SK-N-SH treated with all-trans-retinoic acid at 6 μM for 48 hours (cell line): Measurements from ENCODE around the gene GLIPR2.

Experiments used
- ATAC-seq: fragments of 200-7000 bp; cut with Tn5 transposase; 3 replicates; pipeline ENCODE4 v1.9.1; 2020; ENCODE audit warnings: mild to moderate bottlenecking, moderate library complexity
- ARNTL ChIP-seq: fragments of 450-650 bp; formaldehyde crosslinking; IDR thresholded peaks from 2 replicates; pipeline ENCODE4 v1.5.0; 2020; ENCODE audit warnings: low read depth, mild to moderate bottlenecking, moderate library complexity, borderline replicate concordance
- BACH2 ChIP-seq: fragments of 250-450 bp; sonication (Bioruptor Pico); IDR thresholded peaks from 2 replicates; pipeline ENCODE4 v1.9.0; 2021; ENCODE audit warnings: mild to moderate bottlenecking, borderline replicate concordance
- CSDC2 ChIP-seq: fragments of 250-450 bp; sonication (Bioruptor Pico); IDR thresholded peaks from 2 replicates; pipeline ENCODE4 v1.5.0; 2020; ENCODE audit warnings: mild to moderate bottlenecking, moderate library complexity
- ESRRG ChIP-seq: fragments of 250-450 bp; sonication (Bioruptor Pico); IDR thresholded peaks from 2 replicates; pipeline ENCODE4 v1.6.1; 2021; ENCODE audit warnings: mild to moderate bottlenecking
- GLIS3 ChIP-seq: fragments of 250-450 bp; sonication (Bioruptor Pico); IDR thresholded peaks from 2 replicates; pipeline ENCODE4 v1.5.0; 2020; ENCODE audit warnings: mild to moderate bottlenecking, moderate library complexity
- ISL1 ChIP-seq: fragments of 250-450 bp; sonication (Bioruptor Pico); IDR thresholded peaks from 2 replicates; pipeline ENCODE4 v2.1.2; 2022; ENCODE audit warnings: mild to moderate bottlenecking, moderate library complexity
- OSR1 ChIP-seq: fragments of 250-450 bp; sonication (Bioruptor Pico); IDR thresholded peaks from 2 replicates; pipeline ENCODE4 v1.8.0; 2022; ENCODE audit warnings: moderate library complexity, mild to moderate bottlenecking, inconsistent platforms
- PPARA ChIP-seq: fragments of 250-450 bp; sonication (Bioruptor Pico); IDR thresholded peaks from 2 replicates; pipeline ENCODE4 v1.5.0; 2020; ENCODE audit warnings: mild to moderate bottlenecking, borderline replicate concordance
- RARB ChIP-seq: fragments of 250-450 bp; sonication (Bioruptor Pico); IDR thresholded peaks from 2 replicates; pipeline ENCODE4 v1.8.0; 2021; ENCODE audit warnings: mild to moderate bottlenecking, moderate library complexity
- SNAI2 ChIP-seq: fragments of 250-450 bp; sonication (Bioruptor Pico); IDR thresholded peaks from 2 replicates; pipeline ENCODE4 v1.5.0; 2020; ENCODE audit warnings: mild to moderate bottlenecking, moderate library complexity
- TCF4 ChIP-seq: fragments of 250-450 bp; sonication (Bioruptor Pico); IDR thresholded peaks from 2 replicates; pipeline ENCODE4 v1.8.0; 2021; ENCODE audit warnings: mild to moderate bottlenecking, moderate library complexity, borderline replicate concordance
- TOX ChIP-seq: fragments of 250-450 bp; sonication (Bioruptor Pico); IDR thresholded peaks from 2 replicates; pipeline ENCODE4 v1.8.0; 2021; ENCODE audit warnings: mild to moderate bottlenecking, moderate library complexity, borderline replicate concordance
- ZC3H10 ChIP-seq: fragments of 250-450 bp; sonication (Bioruptor Pico); IDR thresholded peaks from 2 replicates; pipeline ENCODE4 v1.5.1; 2021; ENCODE audit warnings: mild to moderate bottlenecking, moderate library complexity
- ZFP3 ChIP-seq: fragments of 250-450 bp; sonication (Bioruptor Pico); IDR thresholded peaks from 2 replicates; pipeline ENCODE4 v1.5.0; 2020; ENCODE audit warnings: mild to moderate bottlenecking, moderate library complexity
- ZFP30 ChIP-seq: fragments of 450-650 bp; formaldehyde crosslinking; IDR thresholded peaks from 2 replicates; pipeline ENCODE4 v1.5.0; 2022; ENCODE audit warnings: mild to moderate bottlenecking, moderate library complexity
- ZNF565 ChIP-seq: fragments of 450-650 bp; formaldehyde crosslinking; conservative IDR thresholded peaks from 2 replicates; pipeline ENCODE4 v1.5.0; 2020; ENCODE audit warnings: low read depth, mild to moderate bottlenecking, moderate library complexity
- ZNF70 ChIP-seq: fragments of 450-650 bp; formaldehyde crosslinking; IDR thresholded peaks from 2 replicates; pipeline ENCODE4 v1.5.0; 2020; ENCODE audit warnings: mild to moderate bottlenecking, moderate library complexity
- ZNF8 ChIP-seq: fragments of 450-650 bp; formaldehyde crosslinking; IDR thresholded peaks from 2 replicates; pipeline ENCODE4 v1.5.0; 2020; ENCODE audit warnings: mild to moderate bottlenecking, moderate library complexity
- TF ChIP-seq, protein P1 (sequence below): fragments of 250-450 bp; sonication (Bioruptor Pico); IDR thresholded peaks from 2 replicates; pipeline ENCODE4 v1.5.1; 2020; ENCODE audit warnings: low read depth, mild to moderate bottlenecking, moderate library complexity
- TF ChIP-seq, protein P2 (sequence below): fragments of 250-450 bp; sonication (Bioruptor Pico); IDR thresholded peaks from 2 replicates; pipeline ENCODE4 v1.5.1; 2021; ENCODE audit warnings: mild to moderate bottlenecking, moderate library complexity
- TF ChIP-seq, protein P3 (sequence below): fragments of 250-450 bp; sonication (Bioruptor Pico); IDR thresholded peaks from 2 replicates; pipeline ENCODE4 v1.8.0; 2020; ENCODE audit warnings: mild to moderate bottlenecking, moderate library complexity, borderline replicate concordance
- TF ChIP-seq, protein P4 (sequence below): fragments of 250-450 bp; sonication (Bioruptor Pico); IDR thresholded peaks from 2 replicates; pipeline ENCODE4 v1.8.0; 2021; ENCODE audit warnings: low read depth, mild to moderate bottlenecking, moderate library complexity, borderline replicate concordance
- TF ChIP-seq, protein P5 (sequence below): fragments of 250-450 bp; sonication (Bioruptor Pico); IDR thresholded peaks from 2 replicates; pipeline ENCODE4 v1.5.0; 2020; ENCODE audit warnings: mild to moderate bottlenecking, moderate library complexity

The GLIPR2 gene

DNA sequence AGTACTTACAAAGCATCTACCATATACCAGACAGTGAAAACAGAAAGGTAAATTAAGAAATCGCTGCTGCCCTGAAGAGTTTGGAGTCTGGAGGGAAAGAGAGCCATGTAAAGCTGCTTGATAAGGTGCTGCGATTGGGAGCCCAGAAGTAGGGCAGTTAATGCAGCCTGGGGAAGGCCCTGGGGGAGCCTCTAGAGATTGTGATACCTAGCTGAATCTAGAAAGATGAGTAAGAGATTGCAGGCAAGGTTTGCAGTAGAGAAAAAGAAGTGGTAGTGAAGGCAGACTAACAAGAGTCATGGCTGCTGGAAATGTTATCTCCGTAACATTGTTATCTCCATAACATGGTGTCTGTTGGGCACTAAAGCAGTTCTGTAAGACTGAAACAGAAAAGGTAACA lies 24.0 kb upstream of the GLIPR2 start:
- no peak for ATAC-seq
- no peak for TF ChIP-seq BACH2 (CRISPR knock-in tag)
- TF ChIP-seq CSDC2: no peak
- no peak for TF ChIP-seq ZC3H10
- TF ChIP-seq PPARA (CRISPR knock-in tag): no peak
- TF ChIP-seq, protein P1, sequence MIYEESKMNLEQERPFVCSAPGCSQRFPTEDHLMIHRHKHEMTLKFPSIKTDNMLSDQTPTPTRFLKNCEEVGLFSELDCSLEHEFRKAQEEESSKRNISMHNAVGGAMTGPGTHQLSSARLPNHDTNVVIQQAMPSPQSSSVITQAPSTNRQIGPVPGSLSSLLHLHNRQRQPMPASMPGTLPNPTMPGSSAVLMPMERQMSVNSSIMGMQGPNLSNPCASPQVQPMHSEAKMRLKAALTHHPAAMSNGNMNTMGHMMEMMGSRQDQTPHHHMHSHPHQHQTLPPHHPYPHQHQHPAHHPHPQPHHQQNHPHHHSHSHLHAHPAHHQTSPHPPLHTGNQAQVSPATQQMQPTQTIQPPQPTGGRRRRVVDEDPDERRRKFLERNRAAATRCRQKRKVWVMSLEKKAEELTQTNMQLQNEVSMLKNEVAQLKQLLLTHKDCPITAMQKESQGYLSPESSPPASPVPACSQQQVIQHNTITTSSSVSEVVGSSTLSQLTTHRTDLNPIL: no peak
- TF ChIP-seq, protein P2, sequence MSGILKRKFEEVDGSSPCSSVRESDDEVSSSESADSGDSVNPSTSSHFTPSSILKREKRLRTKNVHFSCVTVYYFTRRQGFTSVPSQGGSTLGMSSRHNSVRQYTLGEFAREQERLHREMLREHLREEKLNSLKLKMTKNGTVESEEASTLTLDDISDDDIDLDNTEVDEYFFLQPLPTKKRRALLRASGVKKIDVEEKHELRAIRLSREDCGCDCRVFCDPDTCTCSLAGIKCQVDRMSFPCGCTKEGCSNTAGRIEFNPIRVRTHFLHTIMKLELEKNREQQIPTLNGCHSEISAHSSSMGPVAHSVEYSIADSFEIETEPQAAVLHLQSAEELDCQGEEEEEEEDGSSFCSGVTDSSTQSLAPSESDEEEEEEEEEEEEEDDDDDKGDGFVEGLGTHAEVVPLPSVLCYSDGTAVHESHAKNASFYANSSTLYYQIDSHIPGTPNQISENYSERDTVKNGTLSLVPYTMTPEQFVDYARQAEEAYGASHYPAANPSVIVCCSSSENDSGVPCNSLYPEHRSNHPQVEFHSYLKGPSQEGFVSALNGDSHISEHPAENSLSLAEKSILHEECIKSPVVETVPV (CRISPR knock-in tag): no peak
- no peak for TF ChIP-seq ZNF8 (CRISPR knock-in tag)
- TF ChIP-seq SNAI2 (CRISPR knock-in tag): no peak
- no peak for TF ChIP-seq TCF4 (CRISPR knock-in tag)
- TF ChIP-seq, protein P3, sequence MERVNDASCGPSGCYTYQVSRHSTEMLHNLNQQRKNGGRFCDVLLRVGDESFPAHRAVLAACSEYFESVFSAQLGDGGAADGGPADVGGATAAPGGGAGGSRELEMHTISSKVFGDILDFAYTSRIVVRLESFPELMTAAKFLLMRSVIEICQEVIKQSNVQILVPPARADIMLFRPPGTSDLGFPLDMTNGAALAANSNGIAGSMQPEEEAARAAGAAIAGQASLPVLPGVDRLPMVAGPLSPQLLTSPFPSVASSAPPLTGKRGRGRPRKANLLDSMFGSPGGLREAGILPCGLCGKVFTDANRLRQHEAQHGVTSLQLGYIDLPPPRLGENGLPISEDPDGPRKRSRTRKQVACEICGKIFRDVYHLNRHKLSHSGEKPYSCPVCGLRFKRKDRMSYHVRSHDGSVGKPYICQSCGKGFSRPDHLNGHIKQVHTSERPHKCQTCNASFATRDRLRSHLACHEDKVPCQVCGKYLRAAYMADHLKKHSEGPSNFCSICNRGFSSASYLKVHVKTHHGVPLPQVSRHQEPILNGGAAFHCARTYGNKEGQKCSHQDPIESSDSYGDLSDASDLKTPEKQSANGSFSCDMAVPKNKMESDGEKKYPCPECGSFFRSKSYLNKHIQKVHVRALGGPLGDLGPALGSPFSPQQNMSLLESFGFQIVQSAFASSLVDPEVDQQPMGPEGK (CRISPR knock-in tag): no peak
- no peak for TF ChIP-seq RARB (CRISPR knock-in tag)
- no peak for TF ChIP-seq ARNTL
- no peak for TF ChIP-seq ZFP30 (CRISPR knock-in tag)
- TF ChIP-seq TOX: no peak
- TF ChIP-seq ISL1 (CRISPR knock-in tag): no peak
- no peak for TF ChIP-seq ZNF70 (CRISPR knock-in tag)
- TF ChIP-seq ESRRG (CRISPR knock-in tag): no peak
- TF ChIP-seq, protein P4, sequence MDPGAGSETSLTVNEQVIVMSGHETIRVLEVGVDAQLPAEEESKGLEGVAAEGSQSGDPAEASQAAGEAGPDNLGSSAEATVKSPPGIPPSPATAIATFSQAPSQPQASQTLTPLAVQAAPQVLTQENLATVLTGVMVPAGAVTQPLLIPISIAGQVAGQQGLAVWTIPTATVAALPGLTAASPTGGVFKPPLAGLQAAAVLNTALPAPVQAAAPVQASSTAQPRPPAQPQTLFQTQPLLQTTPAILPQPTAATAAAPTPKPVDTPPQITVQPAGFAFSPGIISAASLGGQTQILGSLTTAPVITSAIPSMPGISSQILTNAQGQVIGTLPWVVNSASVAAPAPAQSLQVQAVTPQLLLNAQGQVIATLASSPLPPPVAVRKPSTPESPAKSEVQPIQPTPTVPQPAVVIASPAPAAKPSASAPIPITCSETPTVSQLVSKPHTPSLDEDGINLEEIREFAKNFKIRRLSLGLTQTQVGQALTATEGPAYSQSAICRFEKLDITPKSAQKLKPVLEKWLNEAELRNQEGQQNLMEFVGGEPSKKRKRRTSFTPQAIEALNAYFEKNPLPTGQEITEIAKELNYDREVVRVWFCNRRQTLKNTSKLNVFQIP: no peak
- no peak for TF ChIP-seq ZFP3 (CRISPR knock-in tag)

DNA sequence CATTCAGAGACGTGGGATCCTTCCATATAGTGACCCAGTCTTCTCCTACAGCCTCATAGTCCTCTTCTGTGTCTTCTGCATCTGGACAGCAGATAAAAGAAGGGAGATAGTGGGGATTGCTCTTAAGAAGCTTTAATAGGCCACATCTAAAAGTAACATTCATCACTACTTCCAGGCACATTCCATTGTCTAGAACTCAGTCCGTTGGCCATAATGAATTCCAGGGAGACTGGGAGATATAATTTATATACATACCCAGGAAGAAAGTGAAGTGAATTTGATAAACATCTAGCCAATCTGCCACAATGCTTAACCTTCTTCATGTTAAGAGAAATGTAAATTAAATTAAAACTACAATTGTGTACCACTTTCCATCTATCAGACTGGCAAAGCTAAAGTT lies 22.5 kb upstream of the GLIPR2 start:
- TF ChIP-seq TCF4 (CRISPR knock-in tag) (no peak), ZNF565 (CRISPR knock-in tag) (no peak), ESRRG (CRISPR knock-in tag) (0 out of 2 replicates have a peak, but pooled peaks have one; percentile 51), ZNF8 (CRISPR knock-in tag) (no peak), ZC3H10 (no peak), GLIS3 (CRISPR knock-in tag) (peak; percentile 76; the same call in 1 of the 2 replicates), CSDC2 (no peak), OSR1 (CRISPR knock-in tag) (no peak), BACH2 (CRISPR knock-in tag) (no peak), ISL1 (CRISPR knock-in tag) (peak; percentile 97), SNAI2 (CRISPR knock-in tag) (peak; percentile 63; the same call in 1 of the 2 replicates), RARB (CRISPR knock-in tag) (no peak), ZFP30 (CRISPR knock-in tag) (no peak), PPARA (CRISPR knock-in tag) (no peak), ZFP3 (CRISPR knock-in tag) (peak; percentile 50; the same call in 1 of the 2 replicates)
- TF ChIP-seq, protein P3 (CRISPR knock-in tag): no peak; the same call in 1 of the 2 replicates
- TF ChIP-seq, protein P1: 0 out of 2 replicates have a peak, but pooled peaks have one; percentile 16
- TF ChIP-seq, protein P5, sequence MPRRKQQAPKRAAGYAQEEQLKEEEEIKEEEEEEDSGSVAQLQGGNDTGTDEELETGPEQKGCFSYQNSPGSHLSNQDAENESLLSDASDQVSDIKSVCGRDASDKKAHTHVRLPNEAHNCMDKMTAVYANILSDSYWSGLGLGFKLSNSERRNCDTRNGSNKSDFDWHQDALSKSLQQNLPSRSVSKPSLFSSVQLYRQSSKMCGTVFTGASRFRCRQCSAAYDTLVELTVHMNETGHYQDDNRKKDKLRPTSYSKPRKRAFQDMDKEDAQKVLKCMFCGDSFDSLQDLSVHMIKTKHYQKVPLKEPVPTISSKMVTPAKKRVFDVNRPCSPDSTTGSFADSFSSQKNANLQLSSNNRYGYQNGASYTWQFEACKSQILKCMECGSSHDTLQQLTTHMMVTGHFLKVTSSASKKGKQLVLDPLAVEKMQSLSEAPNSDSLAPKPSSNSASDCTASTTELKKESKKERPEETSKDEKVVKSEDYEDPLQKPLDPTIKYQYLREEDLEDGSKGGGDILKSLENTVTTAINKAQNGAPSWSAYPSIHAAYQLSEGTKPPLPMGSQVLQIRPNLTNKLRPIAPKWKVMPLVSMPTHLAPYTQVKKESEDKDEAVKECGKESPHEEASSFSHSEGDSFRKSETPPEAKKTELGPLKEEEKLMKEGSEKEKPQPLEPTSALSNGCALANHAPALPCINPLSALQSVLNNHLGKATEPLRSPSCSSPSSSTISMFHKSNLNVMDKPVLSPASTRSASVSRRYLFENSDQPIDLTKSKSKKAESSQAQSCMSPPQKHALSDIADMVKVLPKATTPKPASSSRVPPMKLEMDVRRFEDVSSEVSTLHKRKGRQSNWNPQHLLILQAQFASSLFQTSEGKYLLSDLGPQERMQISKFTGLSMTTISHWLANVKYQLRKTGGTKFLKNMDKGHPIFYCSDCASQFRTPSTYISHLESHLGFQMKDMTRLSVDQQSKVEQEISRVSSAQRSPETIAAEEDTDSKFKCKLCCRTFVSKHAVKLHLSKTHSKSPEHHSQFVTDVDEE (CRISPR knock-in tag): 0 out of 2 replicates have a peak, but pooled peaks have one; percentile 37
- TF ChIP-seq, protein P2 (CRISPR knock-in tag): peak; percentile 61; the same call in 1 of the 2 replicates
- peak; percentile 88 for ATAC-seq
